HG03045 (cell line): ENCODE measurements around the gene PHACTR4.
"Not testable (repeated sequence)": the region's sequence is repeated elsewhere in the genome, so short reads cannot be mapped to it uniquely, and the experiment has no call there.

Source experiments
- ATAC-seq: cut with Tn5 transposase; IDR thresholded peaks from one replicate; pipeline ENCODE4 v1.9.1; 2021; ENCODE audit warnings: mild to moderate bottlenecking, moderate library complexity; ENCODE audit not compliant: unreplicated experiment

The PHACTR4 gene

DNA sequence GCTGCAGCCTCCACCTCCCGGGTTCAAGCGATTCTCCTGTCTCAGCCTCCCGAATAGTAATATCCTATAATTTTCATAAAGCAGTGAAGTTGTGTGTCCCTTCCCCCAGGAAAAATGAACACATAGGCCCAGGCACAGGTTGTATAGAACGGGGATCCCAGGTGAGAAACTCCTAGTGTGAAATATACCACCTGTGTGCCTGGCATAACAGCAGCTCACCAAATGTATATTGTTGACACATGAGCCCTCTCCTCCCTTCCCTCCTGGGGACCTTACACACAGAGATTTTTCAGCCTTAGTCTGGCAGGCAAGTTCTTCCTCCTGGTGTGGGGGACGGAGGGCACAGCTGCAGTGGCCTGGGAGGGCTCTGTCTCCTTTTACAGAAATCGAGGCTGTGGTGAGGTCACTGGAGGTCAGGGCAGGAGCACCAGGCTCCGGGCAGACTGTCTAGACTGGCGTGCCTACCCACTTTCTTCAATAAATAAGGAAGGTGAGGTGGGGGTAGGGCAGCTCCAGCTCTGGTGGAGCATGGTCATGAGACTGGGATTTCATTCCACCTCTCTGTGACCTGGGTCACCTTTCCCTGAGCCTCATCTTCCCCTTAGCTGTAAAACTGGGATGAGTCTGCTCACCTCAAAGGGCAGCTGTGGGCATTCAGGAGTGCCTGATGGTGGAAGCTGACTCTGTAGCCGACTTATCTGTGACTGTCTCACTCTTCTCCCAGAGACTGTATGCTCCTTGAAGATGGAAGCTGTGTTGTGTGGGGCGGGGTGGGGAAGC, 150.6 kb downstream of the PHACTR4 start:
- ATAC-seq = no peak

DNA sequence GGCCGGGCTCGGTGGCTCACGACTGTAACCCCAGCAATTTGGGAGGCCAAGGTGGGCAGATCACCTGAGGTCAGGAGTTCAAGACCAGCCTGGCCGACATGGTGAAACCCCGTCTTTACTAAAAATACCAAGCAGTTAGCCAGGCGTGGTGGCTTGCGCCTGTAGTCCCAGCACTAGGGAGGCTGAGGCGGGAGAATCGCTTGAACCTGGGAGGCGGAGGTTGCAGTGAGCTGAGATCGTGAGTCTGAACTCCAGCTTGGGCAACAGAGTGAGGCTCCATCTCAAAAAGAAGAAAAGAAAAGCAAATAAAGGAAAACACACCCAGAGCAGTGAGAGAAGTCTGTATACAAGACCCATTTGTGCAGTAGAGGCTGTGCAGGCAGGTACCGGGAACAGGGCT, 151.3 kb downstream of the PHACTR4 start:
- ATAC-seq = not testable (repeated sequence)

- ATAC-seq = no peak
Measured at GRCh38 chr1:28521502-28522164, 152.1 kb downstream of the PHACTR4 start.

GRCh38 chr1:28522537-28522936, 153.0 kb downstream of the PHACTR4 start:
- ATAC-seq = not testable (repeated sequence)

DNA sequence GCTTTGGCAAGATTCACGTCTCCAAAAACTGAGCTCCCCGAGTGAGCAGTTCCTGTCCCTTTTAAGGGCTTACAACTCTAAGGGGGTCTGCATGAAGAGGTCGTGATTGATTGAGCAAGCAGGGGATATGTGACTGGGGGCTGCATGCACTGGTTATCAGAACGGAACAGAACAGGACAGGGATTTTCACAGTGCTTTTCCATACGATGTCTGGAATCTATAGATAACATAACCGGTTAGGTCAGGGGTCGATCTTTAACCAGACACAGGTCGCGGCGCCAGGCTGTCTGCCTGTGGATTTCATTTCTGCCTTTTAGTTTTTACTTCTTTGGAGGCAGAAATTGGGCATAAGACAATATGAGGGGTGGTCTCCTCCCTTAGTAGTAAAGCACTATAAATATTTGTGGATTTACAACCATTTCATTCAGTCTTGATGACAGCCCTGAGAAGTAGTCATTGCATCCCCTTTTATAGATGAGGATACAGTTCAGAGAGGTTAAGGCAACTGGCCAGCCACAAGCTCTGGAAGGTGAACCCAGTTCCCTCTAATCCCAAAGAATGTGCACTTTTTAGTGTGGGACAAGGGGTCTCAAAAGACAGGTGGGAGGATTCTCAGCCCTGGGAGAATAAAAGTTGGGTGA, 155.6 kb downstream of the PHACTR4 start:
- ATAC-seq = not testable (repeated sequence)

DNA sequence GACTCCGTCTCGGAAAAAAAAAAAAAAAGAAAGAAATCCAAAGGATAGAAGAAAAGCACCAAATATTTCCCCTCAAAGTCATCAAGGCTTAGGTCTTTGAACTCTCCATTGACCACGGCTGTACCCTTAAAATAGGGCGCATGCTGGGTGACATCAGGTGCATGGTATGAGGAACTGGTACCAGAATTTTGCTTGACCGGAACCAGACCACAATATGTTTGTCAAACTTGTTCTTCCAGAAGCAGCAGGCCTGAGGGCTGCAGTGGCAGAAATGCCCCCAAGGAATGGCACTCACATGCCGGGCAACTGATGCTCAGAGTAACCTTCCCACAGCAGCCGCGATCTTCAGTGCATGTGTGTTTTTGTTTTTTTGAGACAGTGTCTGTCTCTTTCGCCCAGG, 157.3 kb downstream of the PHACTR4 start:
- no peak for ATAC-seq

DNA sequence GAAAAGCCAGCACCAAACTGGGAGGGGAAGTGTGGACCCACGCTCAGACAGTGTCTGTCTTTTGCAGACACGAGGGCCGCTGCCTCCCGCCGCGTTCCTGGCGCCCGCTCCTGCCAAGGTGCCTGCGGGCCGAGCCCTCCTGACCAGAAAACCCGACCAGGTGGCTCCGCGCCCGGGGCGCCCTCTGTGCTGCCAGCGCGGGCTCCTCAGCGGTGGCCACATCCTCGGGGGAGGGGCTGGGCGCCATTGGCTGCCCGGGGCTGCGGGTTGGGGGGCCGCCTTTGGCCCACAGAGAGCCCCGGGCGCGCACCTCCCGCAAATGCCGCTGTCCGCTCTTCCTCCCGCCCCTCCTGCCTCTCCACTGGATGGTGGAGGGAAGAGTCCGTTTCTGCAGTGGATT, 160.9 kb downstream of the PHACTR4 start:
- ATAC-seq = no peak

GRCh38 chr1:28534671-28535070, 165.1 kb downstream of the PHACTR4 start:
- no peak for ATAC-seq

GRCh38 chr1:28535180-28535579, 165.6 kb downstream of the PHACTR4 start:
- ATAC-seq = no peak

GRCh38 chr1:28537457-28538199, 168.1 kb downstream of the PHACTR4 start:
- no peak for ATAC-seq

DNA sequence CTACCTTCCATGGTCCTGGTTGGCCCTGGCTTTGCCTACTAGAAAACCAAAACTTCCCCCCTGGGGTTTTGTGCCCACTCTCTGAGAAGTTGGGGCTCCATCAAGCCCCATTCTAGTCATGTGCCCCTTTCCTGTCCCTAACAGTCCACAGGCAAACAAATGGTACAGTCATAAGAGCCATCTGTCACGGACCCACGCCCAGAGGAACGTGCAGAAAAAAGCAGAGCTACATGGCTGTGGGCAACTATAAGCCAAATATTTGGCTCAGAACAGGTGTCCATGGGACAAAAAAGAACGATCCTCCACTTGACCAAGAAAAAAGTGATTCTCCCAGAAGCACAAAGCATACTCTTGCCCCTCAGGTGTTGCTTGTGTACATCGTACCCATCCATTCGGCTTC, 168.7 kb downstream of the PHACTR4 start:
- ATAC-seq = no peak

GRCh38 chr1:28540651-28541050, 171.1 kb downstream of the PHACTR4 start:
- ATAC-seq = no peak

DNA sequence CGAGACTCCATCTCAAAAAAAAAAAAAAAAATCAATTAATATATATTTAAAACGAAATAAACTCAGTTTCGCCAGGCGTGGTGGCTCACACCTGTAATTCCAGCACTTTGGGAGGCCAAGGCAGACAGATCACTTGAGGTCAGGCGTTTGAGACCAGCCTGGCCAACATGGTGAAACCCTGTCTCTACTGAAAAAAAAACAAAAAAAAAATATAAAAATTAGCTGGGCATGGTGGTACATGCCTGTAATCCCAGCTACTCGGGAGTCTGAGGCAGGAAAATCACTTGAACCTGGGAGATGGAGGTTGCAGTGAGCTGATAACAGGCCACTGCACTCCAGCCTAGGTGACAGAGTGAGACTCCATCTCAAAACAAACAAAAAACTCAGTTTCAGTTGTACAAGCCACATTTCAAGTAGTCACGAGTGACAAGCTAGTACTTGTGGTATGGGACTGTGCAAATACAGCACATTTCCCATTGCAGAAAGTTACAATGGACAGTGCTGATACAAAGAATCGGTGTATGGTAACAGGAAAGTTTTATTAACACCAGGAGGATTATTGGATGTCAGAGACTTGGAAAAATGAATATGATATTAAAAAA, 172.0 kb downstream of the PHACTR4 start:
- not testable (repeated sequence) for ATAC-seq

DNA sequence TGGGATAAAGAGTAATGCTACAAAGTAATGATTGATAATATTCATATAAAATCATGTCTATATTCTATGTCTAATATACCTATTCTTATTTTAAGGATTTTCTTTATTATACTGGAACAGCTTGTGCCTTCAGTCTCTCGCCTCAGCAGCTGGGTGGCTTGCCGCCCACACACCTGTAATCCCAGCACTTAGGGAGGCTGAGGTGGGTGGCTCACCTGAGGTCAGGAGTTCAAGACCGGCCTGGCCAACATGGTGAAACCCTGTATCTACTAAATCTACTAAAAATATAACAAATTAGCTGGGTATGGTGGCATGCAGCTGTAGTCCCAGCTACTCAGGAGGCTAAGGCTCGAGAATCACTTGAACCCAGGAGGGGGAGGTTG, 175.7 kb downstream of the PHACTR4 start:
- ATAC-seq = no peak

- ATAC-seq = no peak
Measured at GRCh38 chr1:28548318-28548717, 178.8 kb downstream of the PHACTR4 start.
